PC-9 (cell line): ENCODE results near the gene OCA2. TPM values are rescaled to one million over a fixed set of nuclear protein-coding genes. Genes with fewer than 3 reads are reported as not detected.

Source experiments
- BruUV-seq: library from RNA; stranded (reverse); fragments of 400-500 nt; replicated peaks from 2 replicates; lab custom pipeline; 2021; lab: Mats Ljungman, UMichigan
- CTCF ChIA-PET: fragments of 300-600 bp; sonication (Branson Sonifier 250); formaldehyde crosslinking; loops from one replicate; lab custom pipeline; 2022; ENCODE audit warnings: antibody characterized with exemption; lab: Charles Lee
- POLR2A ChIA-PET: fragments of 300-600 bp; sonication (Branson Sonifier 250); formaldehyde crosslinking; loops from one replicate; lab custom pipeline; 2022; ENCODE audit warnings: antibody characterized with exemption; ENCODE audit not compliant: unreplicated experiment; lab: Charles Lee
- DNase-seq, 2 experiments: peaks; one replicate each; pipeline versions ENCODE4 v3.0.0 to v3.0.0-alpha.2; 2015 to 2022; ENCODE audit warnings: mixed read lengths in 1 of 2
- H2AFZ ChIP-seq: fragments of 200-600 bp; sonication (generic); 2 replicates; pipeline ENCODE4 v1.8.1; 2017; ENCODE audit warnings: antibody characterized with exemption
- H3F3A ChIP-seq: fragments of 200-600 bp; sonication (generic); 2 replicates; pipeline ENCODE4 v1.8.1; 2017; ENCODE audit warnings: antibody characterized with exemption, mild to moderate bottlenecking, low read depth; ENCODE audit not compliant: insufficient read depth
- H3K27ac ChIP-seq: fragments of 200-600 bp; sonication (generic); 2 replicates; pipeline ENCODE4 v1.6.1; 2016; ENCODE audit warnings: mixed run types
- H3K27me3 ChIP-seq: fragments of 200-600 bp; sonication (generic); 2 replicates; pipeline ENCODE4 v1.6.1; 2016; ENCODE audit warnings: low read depth, mixed run types; ENCODE audit not compliant: insufficient read depth
- H3K36me3 ChIP-seq: fragments of 200-600 bp; sonication (generic); 2 replicates; pipeline ENCODE4 v1.6.1; 2016; ENCODE audit warnings: low read depth, mixed run types
- H3K4me1 ChIP-seq: fragments of 200-600 bp; sonication (generic); replicated peaks from 2 replicates; pipeline ENCODE4 v1.6.1; 2016; ENCODE audit warnings: mixed run types; ENCODE audit not compliant: insufficient read depth
- H3K4me2 ChIP-seq: fragments of 200-600 bp; sonication (generic); 2 replicates; pipeline ENCODE4 v1.6.1; 2017; ENCODE audit warnings: mixed run types
- H3K4me3 ChIP-seq: fragments of 200-600 bp; sonication (generic); 2 replicates; pipeline ENCODE4 v1.6.1; 2016; ENCODE audit warnings: mixed run types
- H3K79me2 ChIP-seq: fragments of 200-600 bp; sonication (generic); 2 replicates; pipeline ENCODE4 v1.6.1; 2017; ENCODE audit warnings: low read depth, mixed run types
- H3K9me2 ChIP-seq: fragments of 200-600 bp; sonication (generic); 2 replicates; pipeline ENCODE4 v1.8.1; 2017; ENCODE audit warnings: mild to moderate bottlenecking; ENCODE audit not compliant: insufficient read depth
- H3K9me3 ChIP-seq: fragments of 200-600 bp; sonication (generic); 2 replicates; pipeline ENCODE4 v1.8.1; 2016; ENCODE audit warnings: low read depth; ENCODE audit not compliant: insufficient read depth
- H4K20me1 ChIP-seq: fragments of 200-600 bp; sonication (generic); 2 replicates; pipeline ENCODE4 v1.8.1; 2017; ENCODE audit not compliant: insufficient read depth
- EZH2 ChIP-seq: fragments of 200-600 bp; sonication (generic); IDR thresholded peaks from 2 replicates; pipeline ENCODE4 v1.8.0; 2017; ENCODE audit warnings: antibody characterized with exemption, low read depth
- intact Hi-C: fragments of 100-400 bp; cut with micrococcal nuclease; formaldehyde crosslinking; loops from one replicate; pipeline ENCODE4 v1.10.0; 2022; ENCODE audit not compliant: unreplicated experiment
- total RNA-seq: library from RNA; stranded (reverse); gene quantifications from 2 replicates; pipeline ENCODE4 v1.2.3, GENCODE V29; 2021
- TF ChIP-seq, protein P1 (sequence below): fragments of 200-600 bp; sonication (generic); conservative IDR thresholded peaks from 2 replicates; pipeline ENCODE4 v1.6.1; 2017; ENCODE audit warnings: mixed run types, antibody characterized with exemption, mild to moderate bottlenecking, moderate library complexity

The OCA2 gene
- total RNA-seq, 1 experiment from 2014 or later, result not detected

DNA sequence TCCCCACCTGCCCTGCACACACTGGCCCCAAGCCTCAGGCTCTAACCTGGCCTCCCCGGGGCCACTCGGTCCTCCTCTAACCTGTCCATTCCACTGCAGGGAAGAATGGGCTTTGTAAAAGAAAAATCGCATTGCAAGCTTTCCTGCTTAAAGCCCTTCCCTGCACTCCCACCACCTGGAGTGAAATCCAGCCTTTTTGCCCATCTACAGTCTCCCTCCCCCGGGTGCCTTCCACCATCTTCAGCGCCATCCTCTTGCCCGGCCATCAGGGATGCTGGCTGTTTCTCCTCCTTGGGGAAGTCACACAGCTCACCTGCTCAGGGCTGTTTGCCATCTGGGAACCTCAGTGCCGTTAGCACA is 266.9 kb downstream of the OCA2 start:
- CTCF ChIA-PET, result no interaction called here
- no peak overlapping the region for H3K4me3 ChIP-seq
- H3K4me1 ChIP-seq, result no peaks in the 10 kb centered on the region
- no peaks in the 10 kb centered on the region for H3K36me3 ChIP-seq
- H3K9me2 ChIP-seq, result no peaks in the 10 kb centered on the region
- no peak overlapping the region for H3K27ac ChIP-seq
- H2AFZ ChIP-seq, result no peak overlapping the region
- no TSS peak for BruUV-seq
- TF ChIP-seq, protein P1, sequence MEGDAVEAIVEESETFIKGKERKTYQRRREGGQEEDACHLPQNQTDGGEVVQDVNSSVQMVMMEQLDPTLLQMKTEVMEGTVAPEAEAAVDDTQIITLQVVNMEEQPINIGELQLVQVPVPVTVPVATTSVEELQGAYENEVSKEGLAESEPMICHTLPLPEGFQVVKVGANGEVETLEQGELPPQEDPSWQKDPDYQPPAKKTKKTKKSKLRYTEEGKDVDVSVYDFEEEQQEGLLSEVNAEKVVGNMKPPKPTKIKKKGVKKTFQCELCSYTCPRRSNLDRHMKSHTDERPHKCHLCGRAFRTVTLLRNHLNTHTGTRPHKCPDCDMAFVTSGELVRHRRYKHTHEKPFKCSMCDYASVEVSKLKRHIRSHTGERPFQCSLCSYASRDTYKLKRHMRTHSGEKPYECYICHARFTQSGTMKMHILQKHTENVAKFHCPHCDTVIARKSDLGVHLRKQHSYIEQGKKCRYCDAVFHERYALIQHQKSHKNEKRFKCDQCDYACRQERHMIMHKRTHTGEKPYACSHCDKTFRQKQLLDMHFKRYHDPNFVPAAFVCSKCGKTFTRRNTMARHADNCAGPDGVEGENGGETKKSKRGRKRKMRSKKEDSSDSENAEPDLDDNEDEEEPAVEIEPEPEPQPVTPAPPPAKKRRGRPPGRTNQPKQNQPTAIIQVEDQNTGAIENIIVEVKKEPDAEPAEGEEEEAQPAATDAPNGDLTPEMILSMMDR, result no peak
- TF ChIP-seq EZH2, result no peak
- H3K27me3 ChIP-seq, result peaks cover 46% of the 10 kb centered on the region
- POLR2A ChIA-PET, result no interaction called here
- no peak for DNase-seq
- H3K79me2 ChIP-seq, result no peaks in the 10 kb centered on the region
- no peaks in the 10 kb centered on the region for H3K9me3 ChIP-seq
- H3K4me2 ChIP-seq, result no peak overlapping the region
- H3F3A ChIP-seq, result no peaks in the 10 kb centered on the region
- intact Hi-C loops, result no loop called here
- H4K20me1 ChIP-seq, result no peaks in the 10 kb centered on the region

DNA sequence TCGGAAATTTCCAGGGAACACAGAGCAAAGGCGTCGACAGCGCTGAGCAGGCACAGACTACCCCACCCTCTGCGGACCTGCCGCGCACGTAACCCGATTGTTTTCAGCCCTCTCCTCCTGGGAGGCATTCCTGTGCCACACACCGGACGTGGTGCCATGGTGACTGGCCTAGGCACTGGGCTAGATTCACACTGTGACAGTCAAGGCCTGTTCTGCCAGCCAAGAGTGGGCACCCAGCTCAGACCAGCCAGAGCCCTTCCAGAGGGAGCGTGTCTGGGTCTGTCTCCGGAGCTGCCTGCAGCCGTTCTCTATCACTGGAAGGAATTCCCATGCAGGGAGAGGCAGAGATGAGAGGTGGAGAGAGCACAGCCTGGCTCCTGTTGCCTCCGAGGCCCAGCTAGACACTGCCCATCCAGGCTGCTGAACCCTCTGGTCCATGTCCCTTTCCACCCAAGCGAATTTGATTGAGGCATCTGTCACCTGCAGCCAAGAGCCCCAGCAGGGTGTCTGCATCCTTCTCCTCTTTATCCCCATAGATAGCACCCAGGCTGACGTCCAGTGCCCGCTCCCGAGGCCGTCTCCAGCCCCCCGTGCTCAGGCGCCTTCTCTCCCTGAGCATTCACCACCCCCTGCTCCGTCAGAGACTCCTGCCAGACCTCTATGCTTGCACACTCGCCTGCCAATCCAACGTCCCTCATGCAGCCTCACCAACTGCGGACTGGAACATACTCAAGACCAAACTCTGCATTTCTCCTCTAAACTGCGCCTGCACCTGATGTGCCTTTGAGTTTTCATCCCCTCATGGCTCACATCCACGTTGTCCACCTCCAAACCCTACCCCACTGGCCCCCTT is 267.5 kb downstream of the OCA2 start:
- Histone ChIP-seq H3K79me2 (no peaks in the 10 kb centered on the region), H3K4me2 (no peak overlapping the region), H3K36me3 (no peaks in the 10 kb centered on the region), H3K9me3 (no peaks in the 10 kb centered on the region), H3K4me3 (no peak overlapping the region), H4K20me1 (no peaks in the 10 kb centered on the region), H3K4me1 (no peaks in the 10 kb centered on the region), H2AFZ (no peak overlapping the region), H3K27ac (no peak overlapping the region), H3F3A (no peaks in the 10 kb centered on the region), H3K27me3 (peaks cover 47% of the 10 kb centered on the region), H3K9me2 (no peaks in the 10 kb centered on the region)
- TF ChIP-seq, protein P1, result no peak
- no peak for TF ChIP-seq EZH2
- no peak for DNase-seq
- ChIA-PET CTCF (no interaction called here), POLR2A (no interaction called here)
- no TSS peak for BruUV-seq
- intact Hi-C loops, result no loop called here

DNA sequence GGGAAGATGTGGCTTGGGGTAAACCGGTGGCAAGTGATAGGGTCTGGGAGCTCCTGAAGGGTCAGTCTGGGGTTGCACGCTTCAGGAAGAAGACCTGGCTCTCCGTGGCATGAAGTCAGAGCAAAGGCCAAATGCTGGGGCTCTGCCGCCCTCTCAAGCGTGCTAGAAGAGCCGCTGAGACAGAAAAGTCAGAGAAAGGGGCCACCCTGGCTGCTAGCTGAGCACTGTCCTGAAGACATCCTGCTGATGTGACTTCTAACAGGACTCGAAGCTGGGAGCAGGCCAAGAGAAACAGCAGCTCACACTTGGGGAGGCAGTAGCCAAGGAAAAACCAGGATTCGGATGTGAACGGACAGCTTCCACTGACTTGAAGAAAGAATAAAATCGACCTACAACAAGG is 270.4 kb downstream of the OCA2 start:
- no peaks in the 10 kb centered on the region for H3K9me3 ChIP-seq
- POLR2A ChIA-PET, result no interaction called here
- TF ChIP-seq EZH2, result no peak
- TF ChIP-seq, protein P1, result no peak

More for the DNA sequence above, 270.4 kb downstream of the OCA2 start:
- no peaks in the 10 kb centered on the region for H3K79me2 ChIP-seq
- H2AFZ ChIP-seq, result no peak overlapping the region
- H3K9me2 ChIP-seq, result no peaks in the 10 kb centered on the region
- H3K4me3 ChIP-seq, result no peak overlapping the region
- no peaks in the 10 kb centered on the region for H3K4me1 ChIP-seq
- no peak for DNase-seq
- H3K27me3 ChIP-seq, result peaks cover 37% of the 10 kb centered on the region
- H3K4me2 ChIP-seq, result no peak overlapping the region
- CTCF ChIA-PET, result no interaction called here
- BruUV-seq, result no TSS peak
- H3K27ac ChIP-seq, result no peak overlapping the region
- H3F3A ChIP-seq, result no peaks in the 10 kb centered on the region
- intact Hi-C loops, result no loop called here
- H3K36me3 ChIP-seq, result no peaks in the 10 kb centered on the region
- H4K20me1 ChIP-seq, result no peaks in the 10 kb centered on the region
